Uterus (tissue), 4 donors: ENCODE data around the gene KIFAP3. TPM values are rescaled to one million over a fixed set of nuclear protein-coding genes. Genes with fewer than 3 reads are reported as not detected.
"Not testable (repeated sequence)": the region's sequence is repeated elsewhere in the genome, so short reads cannot be mapped to it uniquely, and the experiment has no call there.

ENCODE experiments used
- DNase-seq, 2 donors: peaks; one replicate each; pipeline ENCODE4 v3.0.0-alpha.2; 2019 to 2020
- H3K27ac ChIP-seq, 2 donors: fragments of 200-600 bp; sonication (generic); 1 replicate in 1 of 2; 2 replicates in 1 of 2; pipeline ENCODE4 v1.5.1; 2016 to 2018
- H3K27me3 ChIP-seq, 2 donors: fragments of 200-600 bp; sonication (generic); one replicate each; pipeline ENCODE4 v1.5.1; 2018 to 2019; ENCODE audit warnings: control low read depth in 1 of 2
- H3K36me3 ChIP-seq, 2 donors: fragments of 200-600 bp; sonication (generic); one replicate each; pipeline ENCODE4 v1.5.1; 2019; ENCODE audit warnings: control low read depth in 1 of 2
- H3K4me1 ChIP-seq, 2 donors: fragments of 200-600 bp; sonication (generic); one replicate each; pipeline ENCODE4 v1.5.1; 2018 to 2019; ENCODE audit warnings: control low read depth in 1 of 2
- H3K4me3 ChIP-seq, 2 donors: fragments of 200-600 bp; sonication (generic); 1 replicate in 1 of 2; 2 replicates in 1 of 2; pipeline ENCODE4 v1.5.1; 2018 to 2019; ENCODE audit warnings: mild to moderate bottlenecking in 1 of 2
- H3K9me3 ChIP-seq, 2 donors: fragments of 200-600 bp; sonication (generic); one replicate each; pipeline ENCODE4 v1.5.1; 2019; ENCODE audit warnings: control low read depth in 1 of 2
- POLR2A ChIP-seq, 2 donors: fragments of 450-650 bp; IDR thresholded peaks; one replicate each; pipeline ENCODE4 v1.6.1; 2016; ENCODE audit warnings: antibody characterized with exemption in 2 of 2, mild to moderate bottlenecking in 1 of 2, moderate library complexity in 1 of 2
- intact Hi-C: fragments of 100-400 bp; cut with DNase I; formaldehyde crosslinking; loops from one replicate; pipeline ENCODE4 v1.15.1; 2023; ENCODE audit warnings: low total_unique reads
- total RNA-seq, 4 donors: library from RNA; depleted of rRNA in 3 of 4; stranded (reverse); fragments of >200 nt in 3 of 4; gene quantifications; one replicate each; pipeline versions ENCODE4 v1.1.0 to v1.2.4, GENCODE V29; 2014 to 2023
- TF ChIP-seq, protein P1 (sequence below), 4 experiments: fragments of 200-600 bp in 2 of 4; fragments of 450-650 bp in 2 of 4; sonication (generic) in 2 of 4; IDR thresholded peaks; one replicate each; pipeline ENCODE4 v1.5.1; 2016 to 2019; ENCODE audit warnings: antibody characterized with exemption in 4 of 4, mild to moderate bottlenecking in 2 of 4, moderate library complexity in 1 of 4
- donor health status: DM: yes; HTN: yes; CAD: no.

The KIFAP3 gene
- total RNA-seq, 4 donors from 2014 or later: 6.1 to 79.0 (median 58.7) TPM

DNA sequence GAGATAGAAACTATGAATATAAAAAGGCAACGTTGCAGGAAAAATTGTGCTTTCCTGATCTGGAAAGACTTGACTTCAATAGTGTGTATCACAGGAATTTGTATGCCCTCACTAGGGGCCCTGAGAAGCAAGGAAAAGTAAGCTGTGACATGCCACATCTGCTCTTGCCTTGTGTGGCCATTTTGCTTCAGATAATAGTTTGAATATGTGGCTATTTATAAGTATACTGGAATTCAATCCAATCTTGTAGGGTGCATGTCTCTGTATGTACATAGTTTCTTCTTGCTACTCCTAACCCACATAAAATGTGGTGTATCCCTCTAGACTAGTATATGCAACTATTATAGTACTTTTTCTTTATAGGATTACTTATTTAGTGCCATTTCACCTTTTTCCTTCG lies 149.7 kb downstream of the KIFAP3 start:
- Histone ChIP-seq H3K4me1 (no peaks in the 10 kb centered on the region), H3K9me3 (no peaks in the 10 kb centered on the region), H3K27ac (no peak overlapping the region), H3K36me3 (no peaks in the 10 kb centered on the region), H3K27me3 (no peaks in the 10 kb centered on the region), H3K4me3 (no peak overlapping the region)
- TF ChIP-seq POLR2A (IDR thresholded peaks at IDR 0.05): no peak
- TF ChIP-seq, protein P1, sequence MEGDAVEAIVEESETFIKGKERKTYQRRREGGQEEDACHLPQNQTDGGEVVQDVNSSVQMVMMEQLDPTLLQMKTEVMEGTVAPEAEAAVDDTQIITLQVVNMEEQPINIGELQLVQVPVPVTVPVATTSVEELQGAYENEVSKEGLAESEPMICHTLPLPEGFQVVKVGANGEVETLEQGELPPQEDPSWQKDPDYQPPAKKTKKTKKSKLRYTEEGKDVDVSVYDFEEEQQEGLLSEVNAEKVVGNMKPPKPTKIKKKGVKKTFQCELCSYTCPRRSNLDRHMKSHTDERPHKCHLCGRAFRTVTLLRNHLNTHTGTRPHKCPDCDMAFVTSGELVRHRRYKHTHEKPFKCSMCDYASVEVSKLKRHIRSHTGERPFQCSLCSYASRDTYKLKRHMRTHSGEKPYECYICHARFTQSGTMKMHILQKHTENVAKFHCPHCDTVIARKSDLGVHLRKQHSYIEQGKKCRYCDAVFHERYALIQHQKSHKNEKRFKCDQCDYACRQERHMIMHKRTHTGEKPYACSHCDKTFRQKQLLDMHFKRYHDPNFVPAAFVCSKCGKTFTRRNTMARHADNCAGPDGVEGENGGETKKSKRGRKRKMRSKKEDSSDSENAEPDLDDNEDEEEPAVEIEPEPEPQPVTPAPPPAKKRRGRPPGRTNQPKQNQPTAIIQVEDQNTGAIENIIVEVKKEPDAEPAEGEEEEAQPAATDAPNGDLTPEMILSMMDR (IDR thresholded peaks at IDR 0.05): no peak
- intact Hi-C loops: no loop called here
- no peak for DNase-seq

DNA sequence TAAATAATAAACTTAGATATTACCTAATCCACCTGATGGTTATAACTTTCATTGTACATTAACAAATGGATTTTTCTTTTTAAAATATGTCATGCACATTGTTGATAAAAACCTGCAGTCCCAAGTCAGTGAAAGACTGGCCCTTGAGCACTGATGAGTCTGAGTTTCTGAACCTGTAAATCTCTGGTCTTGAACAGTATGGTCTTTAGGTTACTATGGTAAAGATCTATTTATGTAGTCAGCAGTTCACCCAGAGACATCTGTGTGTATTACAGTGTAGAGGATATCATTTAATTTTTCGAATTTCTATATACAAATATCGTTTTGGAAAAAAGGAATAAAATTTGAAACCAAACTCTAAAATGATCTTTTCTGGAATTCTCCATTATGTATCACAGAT lies 150.4 kb downstream of the KIFAP3 start:
- TF ChIP-seq, protein P1 (IDR thresholded peaks at IDR 0.05): no peak
- no peak for TF ChIP-seq POLR2A (IDR thresholded peaks at IDR 0.05)
- Histone ChIP-seq H3K27ac (no peak overlapping the region), H3K27me3 (no peaks in the 10 kb centered on the region), H3K36me3 (no peaks in the 10 kb centered on the region), H3K9me3 (no peaks in the 10 kb centered on the region), H3K4me3 (no peak overlapping the region), H3K4me1 (no peaks in the 10 kb centered on the region)
- no peak for DNase-seq
- intact Hi-C loops: no loop called here

DNA sequence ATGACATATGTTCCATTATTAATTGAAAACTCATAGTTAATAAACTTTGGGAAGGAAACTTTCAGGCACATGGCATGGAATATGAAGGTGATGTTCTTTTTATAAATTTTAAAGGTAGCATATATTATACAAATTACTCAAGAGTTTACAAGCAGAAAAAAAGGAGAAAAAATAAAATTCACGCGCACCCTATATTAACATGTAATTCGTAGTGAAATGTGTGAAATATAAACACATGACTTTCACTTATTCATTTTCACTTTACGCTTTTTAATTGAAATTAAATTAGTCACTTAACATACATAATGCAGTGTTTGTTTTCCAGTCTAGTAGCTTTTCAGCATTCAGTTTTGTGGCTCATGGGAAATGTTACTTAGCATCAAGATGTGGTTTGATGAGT lies 153.4 kb downstream of the KIFAP3 start:
- intact Hi-C loops: no loop called here

DNA sequence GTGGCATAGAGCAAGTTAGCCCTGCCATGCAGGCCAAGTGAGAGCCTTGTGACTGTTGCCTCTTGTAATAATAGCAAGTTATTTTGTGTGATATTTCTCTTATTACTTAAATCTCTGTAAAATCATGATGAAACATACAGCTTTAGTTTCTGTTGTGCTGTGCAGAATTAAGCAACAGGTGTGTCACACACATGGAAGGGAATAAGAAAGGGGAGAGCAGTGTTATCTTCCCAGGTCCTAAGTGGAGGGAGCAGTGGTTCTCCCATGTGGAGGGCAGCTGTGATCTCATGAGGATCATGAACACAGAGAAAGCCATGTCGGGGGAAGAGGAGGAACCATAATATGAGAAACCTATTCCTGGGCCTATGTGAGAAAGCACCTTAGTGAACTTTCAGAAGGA lies 155.6 kb downstream of the KIFAP3 start:
- intact Hi-C loops: no loop called here
- TF ChIP-seq POLR2A (IDR thresholded peaks at IDR 0.05): no peak
- TF ChIP-seq, protein P1 (IDR thresholded peaks at IDR 0.05): no peak
- H3K27me3 ChIP-seq: no peaks in the 10 kb centered on the region
- no peak overlapping the region for H3K27ac ChIP-seq
- H3K4me3 ChIP-seq: no peak overlapping the region
- no peak for DNase-seq
- no peaks in the 10 kb centered on the region for H3K9me3 ChIP-seq
- no peaks in the 10 kb centered on the region for H3K4me1 ChIP-seq
- no peaks in the 10 kb centered on the region for H3K36me3 ChIP-seq

More for the DNA sequence above, 153.4 kb downstream of the KIFAP3 start:
- Histone ChIP-seq H3K4me3 (no peak overlapping the region), H3K36me3 (no peaks in the 10 kb centered on the region), H3K27me3 (no peaks in the 10 kb centered on the region), H3K27ac (no peak overlapping the region), H3K4me1 (no peaks in the 10 kb centered on the region), H3K9me3 (no peaks in the 10 kb centered on the region)
- no peak for DNase-seq
- TF ChIP-seq, protein P1 (IDR thresholded peaks at IDR 0.05): no peak
- no peak for TF ChIP-seq POLR2A (IDR thresholded peaks at IDR 0.05)

DNA sequence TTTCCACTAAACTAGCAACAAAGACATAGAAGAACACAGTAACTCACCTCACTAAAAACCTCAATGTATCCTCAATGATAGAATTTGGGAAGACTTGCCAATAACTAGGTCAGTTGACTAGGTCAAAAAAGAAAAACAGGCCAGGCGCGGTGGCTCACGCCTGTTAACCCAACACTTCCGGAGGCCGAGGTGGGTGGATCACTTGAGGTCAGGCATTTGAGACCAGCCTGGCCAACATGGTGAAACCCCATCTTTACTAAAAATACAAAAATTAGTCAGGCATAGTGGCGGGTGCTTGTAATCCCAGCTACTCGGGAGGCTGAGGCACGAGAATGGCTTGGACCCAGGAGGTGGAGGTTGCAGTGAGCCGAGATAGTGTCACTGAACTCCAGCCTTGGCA lies 156.3 kb downstream of the KIFAP3 start:
- H3K36me3 ChIP-seq, H3K4me3 ChIP-seq, H3K27me3 ChIP-seq, H3K27ac ChIP-seq, H3K9me3 ChIP-seq, H3K4me1 ChIP-seq, DNase-seq, intact Hi-C loops: not testable (repeated sequence)

DNA sequence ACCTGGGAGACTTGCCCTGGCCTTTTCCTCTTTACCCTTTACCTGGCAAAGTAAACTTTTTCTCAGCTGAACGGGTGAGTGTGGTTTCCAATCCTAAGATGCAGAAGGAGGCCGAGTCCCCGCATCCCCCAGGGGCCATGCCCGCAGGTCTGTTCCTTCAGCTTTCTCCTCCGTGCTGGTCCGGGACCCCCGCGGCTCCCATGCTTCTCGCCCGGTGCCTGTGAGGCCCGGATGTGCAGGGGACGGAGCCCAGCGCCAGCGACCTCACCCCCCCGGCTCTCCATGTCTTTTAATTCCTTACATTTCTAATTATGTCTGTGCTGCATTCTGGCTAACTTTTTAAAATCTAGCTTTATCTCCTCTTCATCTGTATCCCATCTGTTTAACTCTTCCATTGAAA lies 159.3 kb downstream of the KIFAP3 start:
- no peaks in the 10 kb centered on the region for H3K9me3 ChIP-seq
- no peaks in the 10 kb centered on the region for H3K36me3 ChIP-seq
- no peak for TF ChIP-seq POLR2A (IDR thresholded peaks at IDR 0.05)
- TF ChIP-seq, protein P1 (IDR thresholded peaks at IDR 0.05): no peak
- no peaks in the 10 kb centered on the region for H3K27me3 ChIP-seq
- intact Hi-C loops: no loop called here
- no peak overlapping the region for H3K27ac ChIP-seq
- H3K4me1 ChIP-seq: no peaks in the 10 kb centered on the region
- H3K4me3 ChIP-seq: no peak overlapping the region
- no peak for DNase-seq
